Measurements from ENCODE around the gene VSNL1. TPM values are rescaled to one million over a fixed set of nuclear protein-coding genes. Genes with fewer than 3 reads are reported as not detected.

Gene VSNL1
- total RNA-seq, 1 donor from 2014 or later = 94.4 TPM

DNA sequence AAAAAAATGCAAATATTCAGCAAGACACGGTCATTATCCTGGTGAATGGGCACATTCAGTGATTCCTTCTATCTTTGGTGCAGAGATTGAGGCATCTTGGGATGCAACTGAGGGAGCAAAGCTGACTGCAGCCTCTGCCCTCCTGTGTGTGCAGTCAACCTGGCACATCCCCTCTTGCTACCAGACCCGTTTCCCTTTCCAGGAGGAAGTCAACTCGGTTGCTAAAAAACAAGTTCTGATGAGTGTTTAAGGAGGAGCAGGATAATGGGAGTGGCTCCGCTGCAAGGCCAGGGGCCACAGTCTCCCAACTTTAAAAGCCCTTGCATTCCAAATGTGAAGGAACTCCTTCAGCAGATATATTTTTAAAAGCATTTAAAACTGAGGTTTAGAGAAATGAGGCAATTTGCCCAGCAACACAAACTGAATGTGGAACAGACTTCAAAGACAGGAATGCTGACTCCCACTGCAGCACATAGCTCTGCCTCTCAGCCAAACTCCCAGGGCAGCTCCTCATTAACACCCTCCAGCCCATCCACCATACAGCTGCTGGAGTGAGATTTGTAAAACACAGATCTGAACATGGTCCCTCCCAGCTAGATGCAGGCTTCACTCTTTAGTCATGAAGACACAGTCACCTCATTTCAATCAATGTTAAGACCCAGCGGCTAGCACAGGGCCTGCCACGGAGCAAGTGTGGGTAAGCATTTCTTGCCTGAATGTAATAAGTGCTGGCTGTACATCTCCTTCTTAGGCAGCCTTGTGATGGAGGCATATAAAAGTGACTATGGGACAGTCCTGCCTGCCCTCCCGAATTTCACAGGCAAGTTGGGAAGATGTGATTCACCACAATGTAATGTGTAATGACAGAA, 54.3 kb downstream of the VSNL1 start:
- H3K4me1 Mint-ChIP-seq = peaks cover 8% of the 10 kb centered on the region
- Histone ChIP-seq H2AFZ (replicated peaks) (no peak overlapping the region), H4K20me1 (ENCODE audit: low read depth) (no peaks in the 10 kb centered on the region)

DNA sequence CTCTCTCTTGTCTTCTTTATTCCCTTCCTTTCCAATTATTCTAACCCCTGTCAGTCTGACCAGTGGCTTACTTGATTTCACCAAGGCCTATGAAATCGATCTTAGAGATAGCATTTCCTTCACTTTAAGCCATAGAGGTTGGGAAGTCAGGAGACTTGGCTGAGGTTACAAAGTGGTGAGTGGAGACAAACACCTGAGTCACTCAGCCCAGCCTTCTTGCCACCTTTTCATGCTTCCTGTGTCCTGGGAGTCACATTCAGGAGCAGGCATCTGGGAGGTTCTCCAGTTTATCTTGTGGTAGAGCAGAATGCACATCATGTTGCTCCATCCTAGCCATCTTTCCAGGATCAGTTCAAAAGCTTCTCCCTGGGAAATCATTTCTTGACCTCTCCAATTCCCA, 59.1 kb downstream of the VSNL1 start:
- DNase-seq (ENCODE audit: low spot score) = no peak
- no peaks in the 10 kb centered on the region for H3K36me3 ChIP-seq
- no peaks in the 10 kb centered on the region for H3K27me3 ChIP-seq
- no peak overlapping the region for H3K4me3 Mint-ChIP-seq
- H3K4me1 ChIP-seq = no peaks in the 10 kb centered on the region
- no peaks in the 10 kb centered on the region for H3F3A ChIP-seq (ENCODE audit: low read depth)
- no peak overlapping the region for H3K9ac ChIP-seq
- no peak overlapping the region for H2AFZ ChIP-seq (replicated peaks)
- no peak overlapping the region for H3K27ac ChIP-seq
- H3K36me3 Mint-ChIP-seq = no peaks in the 10 kb centered on the region
- H3K9me3 Mint-ChIP-seq = no peaks in the 10 kb centered on the region
- no peak overlapping the region for H3K4me2 ChIP-seq
- no peaks in the 10 kb centered on the region for H3K9me3 ChIP-seq (ENCODE audit: low read depth)
- peaks cover 5% of the 10 kb centered on the region for H3K4me1 Mint-ChIP-seq
- no peaks in the 10 kb centered on the region for H3K27me3 Mint-ChIP-seq (ENCODE audit: insufficient read depth, low read depth)
- no peaks in the 10 kb centered on the region for H3K79me2 ChIP-seq (ENCODE audit: low read depth)
- H4K20me1 ChIP-seq (ENCODE audit: low read depth) = no peaks in the 10 kb centered on the region
- H3K27ac Mint-ChIP-seq = no peak overlapping the region
- H3K4me3 ChIP-seq = no peak overlapping the region
- TF ChIP-seq, protein P1, sequence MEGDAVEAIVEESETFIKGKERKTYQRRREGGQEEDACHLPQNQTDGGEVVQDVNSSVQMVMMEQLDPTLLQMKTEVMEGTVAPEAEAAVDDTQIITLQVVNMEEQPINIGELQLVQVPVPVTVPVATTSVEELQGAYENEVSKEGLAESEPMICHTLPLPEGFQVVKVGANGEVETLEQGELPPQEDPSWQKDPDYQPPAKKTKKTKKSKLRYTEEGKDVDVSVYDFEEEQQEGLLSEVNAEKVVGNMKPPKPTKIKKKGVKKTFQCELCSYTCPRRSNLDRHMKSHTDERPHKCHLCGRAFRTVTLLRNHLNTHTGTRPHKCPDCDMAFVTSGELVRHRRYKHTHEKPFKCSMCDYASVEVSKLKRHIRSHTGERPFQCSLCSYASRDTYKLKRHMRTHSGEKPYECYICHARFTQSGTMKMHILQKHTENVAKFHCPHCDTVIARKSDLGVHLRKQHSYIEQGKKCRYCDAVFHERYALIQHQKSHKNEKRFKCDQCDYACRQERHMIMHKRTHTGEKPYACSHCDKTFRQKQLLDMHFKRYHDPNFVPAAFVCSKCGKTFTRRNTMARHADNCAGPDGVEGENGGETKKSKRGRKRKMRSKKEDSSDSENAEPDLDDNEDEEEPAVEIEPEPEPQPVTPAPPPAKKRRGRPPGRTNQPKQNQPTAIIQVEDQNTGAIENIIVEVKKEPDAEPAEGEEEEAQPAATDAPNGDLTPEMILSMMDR (IDR thresholded peaks at IDR 0.05) = no peak
- no peak for TF ChIP-seq EZH2 (IDR thresholded peaks at IDR 0.05)
- TF ChIP-seq EZH2phosphoT487 (IDR thresholded peaks at IDR 0.05) = no peak

More for the DNA sequence above, 54.3 kb downstream of the VSNL1 start:
- DNase-seq (ENCODE audit: low spot score) = no peak
- Mint-ChIP-seq H3K9me3 (no peaks in the 10 kb centered on the region), H3K4me3 (no peak overlapping the region), H3K36me3 (no peaks in the 10 kb centered on the region), H3K27me3 (ENCODE audit: insufficient read depth, low read depth) (no peaks in the 10 kb centered on the region), H3K27ac (no peak overlapping the region)
- H3K27me3 ChIP-seq = no peaks in the 10 kb centered on the region
- peaks cover 16% of the 10 kb centered on the region for H3K4me1 ChIP-seq
- no peak overlapping the region for H3K4me2 ChIP-seq
- TF ChIP-seq, protein P1 (IDR thresholded peaks at IDR 0.05) = no peak
- TF ChIP-seq EZH2phosphoT487 (IDR thresholded peaks at IDR 0.05) (no peak), EZH2 (IDR thresholded peaks at IDR 0.05) (no peak)
- no peaks in the 10 kb centered on the region for H3K9me3 ChIP-seq (ENCODE audit: low read depth)
- H3K27ac ChIP-seq = no peak overlapping the region
- H3F3A ChIP-seq (ENCODE audit: low read depth) = no peaks in the 10 kb centered on the region
- no peaks in the 10 kb centered on the region for H3K36me3 ChIP-seq
- H3K4me3 ChIP-seq = no peak overlapping the region
- H3K79me2 ChIP-seq (ENCODE audit: low read depth) = peaks cover 19% of the 10 kb centered on the region
- no peak overlapping the region for H3K9ac ChIP-seq

DNA sequence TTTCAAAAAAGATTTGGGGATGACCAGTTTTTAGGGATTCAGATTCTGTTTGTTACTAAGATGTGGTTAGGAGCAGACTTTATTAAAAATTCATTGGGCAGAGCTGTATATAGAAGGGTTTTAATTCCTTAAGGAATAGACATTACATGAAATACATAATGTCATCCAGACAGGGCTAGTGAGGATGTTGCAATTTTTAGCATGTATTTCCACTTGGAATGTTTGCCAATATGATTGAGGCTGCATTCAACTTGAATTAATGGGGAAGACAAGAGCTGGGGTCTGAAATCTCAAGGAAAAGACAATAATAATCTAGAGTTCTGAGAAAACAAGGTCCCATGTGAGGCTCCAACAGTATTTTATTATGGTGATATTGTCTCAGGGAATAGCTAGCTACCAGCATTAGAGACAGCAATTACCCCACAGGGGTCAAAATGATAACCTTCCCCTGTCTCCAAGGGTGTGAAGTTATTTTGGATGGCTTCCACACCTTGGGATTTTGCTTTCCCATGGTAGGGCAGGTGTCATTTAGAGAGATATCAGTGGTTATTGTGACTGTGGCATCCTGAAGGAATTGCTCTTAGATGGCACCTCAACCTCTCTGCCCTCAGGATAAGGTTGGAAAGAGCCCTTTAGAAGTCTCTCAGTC, 60.2 kb downstream of the VSNL1 start:
- Histone ChIP-seq H3K4me2 (no peak overlapping the region), H3K9ac (no peak overlapping the region), H3K79me2 (ENCODE audit: low read depth) (no peaks in the 10 kb centered on the region), H3K27me3 (no peaks in the 10 kb centered on the region), H3F3A (ENCODE audit: low read depth) (no peaks in the 10 kb centered on the region), H2AFZ (replicated peaks) (no peak overlapping the region), H3K27ac (no peak overlapping the region), H3K9me3 (ENCODE audit: low read depth) (no peaks in the 10 kb centered on the region), H3K4me3 (no peak overlapping the region), H4K20me1 (ENCODE audit: low read depth) (no peaks in the 10 kb centered on the region), H3K4me1 (no peaks in the 10 kb centered on the region), H3K36me3 (no peaks in the 10 kb centered on the region)
- Mint-ChIP-seq H3K4me3 (no peak overlapping the region), H3K4me1 (no peaks in the 10 kb centered on the region), H3K36me3 (no peaks in the 10 kb centered on the region), H3K27ac (no peak overlapping the region), H3K27me3 (ENCODE audit: insufficient read depth, low read depth) (peaks cover 3% of the 10 kb centered on the region), H3K9me3 (no peaks in the 10 kb centered on the region)
- no peak for DNase-seq (ENCODE audit: low spot score)
- TF ChIP-seq EZH2 (IDR thresholded peaks at IDR 0.05) (no peak), EZH2phosphoT487 (IDR thresholded peaks at IDR 0.05) (no peak)
- TF ChIP-seq, protein P1 (IDR thresholded peaks at IDR 0.05) = no peak
